ENCODE results near the gene CCDC167. TPM values are rescaled to one million over a fixed set of nuclear protein-coding genes. Genes with fewer than 3 reads are reported as not detected.

Gene CCDC167
- total and polyA plus RNA-seq, 10 of the 15 experiments (the other 5 are each of a cell fraction or from before 2014, with no cell fraction given), result 74.9 to 380 (median 137) TPM

- no peaks in the 10 kb centered on the region for H3K27me3 ChIP-seq (replicated peaks in 1 of 2; ENCODE audit: control insufficient read depth in 2 of 2, insufficient read depth in 2 of 2, low read length in 1 of 2)
- BruUV-seq (replicated peaks), result no TSS peak
- no peak overlapping the region for H2AFZ ChIP-seq (ENCODE audit: control insufficient read depth, low read depth, low read length)
- no peak for ATAC-seq
- no peak overlapping the region for H3K4me2 ChIP-seq (ENCODE audit: control insufficient read depth, insufficient read depth)
- H3K4me3 ChIP-seq, result no peak overlapping the region
- H3K36me3 ChIP-seq (ENCODE audit: control insufficient read depth in 2 of 2, insufficient read depth in 2 of 2, low read length in 1 of 2), result no peaks in the 10 kb centered on the region
- in situ Hi-C loops (cut with MboI), result no loop called here
- DNase-seq (ENCODE audit: low read depth, low spot score), result no peak
- H3K27ac ChIP-seq (ENCODE audit: control insufficient read depth, insufficient read depth), result no peak overlapping the region
- ChIA-PET RAD21 (ENCODE audit: unreplicated experiment) (interaction anchor here (1.2 to 1.6 kb wide), 2 partner anchors 12 to 23 kb away, joined by 3 to 5 read pairs; partner anchors contain the start of gene CCDC167), POLR2A (interaction anchor here (0.5 to 1.1 kb wide), 3 partner anchors 12 to 19 kb away, joined by 5 to 7 read pairs (median 5); partner anchors contain the start of gene CCDC167), CTCF (interaction anchor here (1.2 to 1.3 kb wide), 2 partner anchors 16 to 19 kb away, joined by 3 to 4 read pairs; no protein-coding TSS in a partner anchor), SMC1A (ENCODE audit: uncharacterized antibody, unreplicated experiment) (interaction anchor here (0.7 to 3.1 kb wide), 4 partner anchors 11 to 48 kb away, joined by 3 to 8 read pairs (median 4); partner anchors contain the start of gene CCDC167)
- no peak overlapping the region for H3K9ac ChIP-seq (ENCODE audit: control insufficient read depth, insufficient read depth, low read length)
- no peak for FAIRE-seq
- intact Hi-C loops (cut with micrococcal nuclease; ENCODE audit: unreplicated experiment), result no loop called here
- H4K20me1 ChIP-seq (ENCODE audit: control insufficient read depth, insufficient read depth), result no peaks in the 10 kb centered on the region
- TF ChIP-seq GATAD2B (conservative IDR thresholded peaks at IDR 0.05; ENCODE audit: low read depth), result no peak
- TF ChIP-seq IRF4 (IDR thresholded peaks at IDR 0.05; ENCODE audit: low read depth, low read length), result no peak
- no peak for TF ChIP-seq ZNF274 (IDR thresholded peaks at IDR 0.05; ENCODE audit: insufficient read depth, insufficient read length)
- TF ChIP-seq SUZ12 (IDR thresholded peaks at IDR 0.05; ENCODE audit: unreplicated experiment), result no peak
- TF ChIP-seq NR2C1 (IDR thresholded peaks at IDR 0.05), result no peak
- TF ChIP-seq NKRF (conservative IDR thresholded peaks at IDR 0.05), result no peak
- no peak for TF ChIP-seq PRDM15 (CRISPR knock-in tag; IDR thresholded peaks at IDR 0.05)
- TF ChIP-seq STAT3 (IDR thresholded peaks at IDR 0.05; ENCODE audit: low read depth, low read length), result no peak
- TF ChIP-seq HCFC1 (IDR thresholded peaks at IDR 0.05; ENCODE audit: low read length), result no peak
- H3K79me2 ChIP-seq (ENCODE audit: control insufficient read depth, insufficient read depth, low read length), result no peaks in the 10 kb centered on the region
- H3K9me3 ChIP-seq (replicated peaks; ENCODE audit: control insufficient read depth, insufficient read depth, low read length), result no peaks in the 10 kb centered on the region
- 54% methylated on average over 5 of the region's 5 CpGs for WGBS (ENCODE audit: insufficient coverage, insufficient replicate concordance, low lambda C conversion rate, missing lambda C conversion rate)
- H3K4me1 ChIP-seq (ENCODE audit: control insufficient read depth, insufficient read depth, low read length), result peaks cover 16% of the 10 kb centered on the region
Measured at GRCh38 chr6:37511201-37511600, 11.5 kb upstream of the CCDC167 start.
